GM19452 (cell line): ENCODE results near the gene GAS7.
A peak's percentile ranks its signal among the peaks of the same experiment; 100 is the strongest.

ENCODE experiments used
- ATAC-seq: cut with Tn5 transposase; IDR thresholded peaks from one replicate; pipeline ENCODE4 v1.9.1; 2021; ENCODE audit not compliant: unreplicated experiment

GAS7 gene

GRCh38 chr17:10200645-10201044, 2.2 kb upstream of the GAS7 start:
- ATAC-seq, result no peak

- no peak for ATAC-seq
These were observed 1.6 kb upstream of the GAS7 start for GRCh38 chr17:10200016-10200415.

GRCh38 chr17:10197721-10198508, 491 bp downstream of the GAS7 start:
- ATAC-seq, result peak; percentile 37

- no peak for ATAC-seq
These were observed 1.1 kb downstream of the GAS7 start for GRCh38 chr17:10197362-10197720.

- no peak for ATAC-seq
These were observed 1.5 kb downstream of the GAS7 start for GRCh38 chr17:10196941-10197340.

GRCh38 chr17:10196384-10196895, 2.0 kb downstream of the GAS7 start:
- ATAC-seq, result no peak

- ATAC-seq, result no peak
These were observed 3.2 kb downstream of the GAS7 start for GRCh38 chr17:10195090-10195805.

- no peak for ATAC-seq
These were observed 4.8 kb downstream of the GAS7 start for GRCh38 chr17:10193632-10194031.

GRCh38 chr17:10192972-10193371, 5.4 kb downstream of the GAS7 start:
- ATAC-seq, result no peak

GRCh38 chr17:10192461-10192860, 5.9 kb downstream of the GAS7 start:
- no peak for ATAC-seq

- ATAC-seq, result no peak
These were observed 10.9 kb downstream of the GAS7 start for GRCh38 chr17:10187456-10187855.

GRCh38 chr17:10186771-10187410, 11.5 kb downstream of the GAS7 start:
- peak; percentile 71 for ATAC-seq

- no peak for ATAC-seq
These were observed 14.2 kb downstream of the GAS7 start for GRCh38 chr17:10183931-10184930.

GRCh38 chr17:10182785-10183184, 15.6 kb downstream of the GAS7 start:
- ATAC-seq, result no peak

- no peak for ATAC-seq
These were observed 19.9 kb downstream of the GAS7 start for GRCh38 chr17:10178506-10178991.

- no peak for ATAC-seq
These were observed 20.4 kb downstream of the GAS7 start for GRCh38 chr17:10177913-10178505.

GRCh38 chr17:10177131-10177912, 21.1 kb downstream of the GAS7 start:
- ATAC-seq, result no peak

- no peak for ATAC-seq
These were observed 24.5 kb downstream of the GAS7 start for GRCh38 chr17:10173913-10174312.

GRCh38 chr17:10172778-10173177, 25.6 kb downstream of the GAS7 start:
- no peak for ATAC-seq
